ENCODE measurements around the gene TARS2. TPM values are rescaled to one million over a fixed set of nuclear protein-coding genes. Genes with fewer than 3 reads are reported as not detected.

Gene TARS2
- total RNA-seq, 4 donors from 2014 or later, result 15.0 to 26.7 (median 18.4) TPM

DNA sequence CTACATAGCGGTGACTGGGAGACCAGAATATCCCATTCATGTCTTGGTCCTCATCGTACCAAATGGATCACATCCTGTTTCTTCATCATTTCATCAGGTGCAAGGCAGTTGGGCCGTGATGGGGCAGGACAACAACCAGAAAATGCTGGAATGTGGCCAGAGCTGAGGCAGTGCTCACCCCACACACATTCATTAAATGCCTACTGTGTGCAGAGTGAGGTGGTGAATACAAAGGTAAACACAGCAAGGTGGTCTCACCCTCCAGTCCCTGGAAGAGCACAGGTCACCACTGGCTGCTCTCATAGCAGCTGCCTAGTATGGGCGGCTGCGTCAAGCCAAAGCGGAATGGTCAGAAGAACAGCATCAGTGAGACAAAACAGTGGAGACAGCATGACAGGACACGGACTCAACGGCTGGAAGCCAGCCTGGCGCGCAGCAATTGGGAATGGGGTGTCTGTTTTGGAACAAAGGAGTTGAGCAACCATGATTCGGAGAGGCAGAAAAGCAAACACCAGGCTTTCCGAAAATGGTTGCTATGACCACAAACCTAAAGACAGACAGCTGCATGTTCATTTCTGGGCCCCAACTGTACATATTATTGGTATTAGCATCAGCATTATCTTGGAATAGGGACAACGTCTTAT is 56.4 kb downstream of the TARS2 start:
- no peak overlapping the region for H3K4me3 ChIP-seq
- ATAC-seq, result peak; percentile 38 to 52

DNA sequence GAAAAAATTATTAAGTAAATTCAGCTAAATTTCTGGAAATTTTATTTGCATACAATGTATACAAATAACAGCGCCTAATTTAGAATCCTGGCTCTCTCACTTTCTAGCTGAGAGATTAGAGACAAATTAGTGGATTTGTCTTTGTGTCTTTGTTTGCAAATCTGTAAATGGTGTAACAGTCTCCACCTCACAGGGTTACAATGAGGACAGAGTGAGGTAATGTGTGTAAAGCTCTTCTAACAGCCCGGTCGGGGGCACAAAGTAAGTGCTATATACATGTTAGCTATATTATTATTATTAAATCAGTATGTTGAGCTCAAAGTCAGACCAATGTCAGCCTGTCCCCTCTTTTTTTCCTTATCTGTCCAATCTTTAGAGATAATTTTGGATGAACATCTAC is 57.0 kb downstream of the TARS2 start:
- no peak for ATAC-seq
- no peak for DNase-seq
- no peaks in the 10 kb centered on the region for H3K36me3 ChIP-seq
- peaks cover 3 to 6% of the 10 kb centered on the region in 2 donors for H3K4me1 ChIP-seq
- intact Hi-C loops (cut with DNase I; ENCODE audit: low total_unique reads) (no loop called here), in situ Hi-C loops (cut with MboI; ENCODE audit: low sequenced_read_pairs in 4 of 4) (no loop called here)
- TF ChIP-seq, protein P1, sequence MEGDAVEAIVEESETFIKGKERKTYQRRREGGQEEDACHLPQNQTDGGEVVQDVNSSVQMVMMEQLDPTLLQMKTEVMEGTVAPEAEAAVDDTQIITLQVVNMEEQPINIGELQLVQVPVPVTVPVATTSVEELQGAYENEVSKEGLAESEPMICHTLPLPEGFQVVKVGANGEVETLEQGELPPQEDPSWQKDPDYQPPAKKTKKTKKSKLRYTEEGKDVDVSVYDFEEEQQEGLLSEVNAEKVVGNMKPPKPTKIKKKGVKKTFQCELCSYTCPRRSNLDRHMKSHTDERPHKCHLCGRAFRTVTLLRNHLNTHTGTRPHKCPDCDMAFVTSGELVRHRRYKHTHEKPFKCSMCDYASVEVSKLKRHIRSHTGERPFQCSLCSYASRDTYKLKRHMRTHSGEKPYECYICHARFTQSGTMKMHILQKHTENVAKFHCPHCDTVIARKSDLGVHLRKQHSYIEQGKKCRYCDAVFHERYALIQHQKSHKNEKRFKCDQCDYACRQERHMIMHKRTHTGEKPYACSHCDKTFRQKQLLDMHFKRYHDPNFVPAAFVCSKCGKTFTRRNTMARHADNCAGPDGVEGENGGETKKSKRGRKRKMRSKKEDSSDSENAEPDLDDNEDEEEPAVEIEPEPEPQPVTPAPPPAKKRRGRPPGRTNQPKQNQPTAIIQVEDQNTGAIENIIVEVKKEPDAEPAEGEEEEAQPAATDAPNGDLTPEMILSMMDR (IDR thresholded peaks at IDR 0.05 in 4 of 5, conservative IDR thresholded peaks at IDR 0.05 in 1 of 5), result no peak
- TF ChIP-seq POLR2A (IDR thresholded peaks at IDR 0.05), result no peak
- peak overlapping the region in 1 of 4 donors; percentile 8 for H3K27ac ChIP-seq
- H3K4me3 ChIP-seq, result no peak overlapping the region
- no peaks in the 10 kb centered on the region for H3K9me3 ChIP-seq
- no peaks in the 10 kb centered on the region for H3K27me3 ChIP-seq

More for the DNA sequence above, 56.4 kb downstream of the TARS2 start:
- H3K9me3 ChIP-seq, result no peaks in the 10 kb centered on the region
- peak in 1 of 2 donors; percentile 68 for DNase-seq
- in situ Hi-C loops (cut with MboI; ENCODE audit: low sequenced_read_pairs in 4 of 4) (no loop called here), intact Hi-C loops (cut with DNase I; ENCODE audit: low total_unique reads) (no loop called here)
- TF ChIP-seq, protein P1 (IDR thresholded peaks at IDR 0.05 in 4 of 5, conservative IDR thresholded peaks at IDR 0.05 in 1 of 5), result no peak
- no peak for TF ChIP-seq POLR2A (IDR thresholded peaks at IDR 0.05)
- H3K36me3 ChIP-seq, result no peaks in the 10 kb centered on the region
- H3K4me1 ChIP-seq, result peaks cover 3 to 6% of the 10 kb centered on the region in 2 donors
- no peaks in the 10 kb centered on the region for H3K27me3 ChIP-seq
- H3K27ac ChIP-seq, result peak overlapping the region; percentile 5 to 16 (median 7)

DNA sequence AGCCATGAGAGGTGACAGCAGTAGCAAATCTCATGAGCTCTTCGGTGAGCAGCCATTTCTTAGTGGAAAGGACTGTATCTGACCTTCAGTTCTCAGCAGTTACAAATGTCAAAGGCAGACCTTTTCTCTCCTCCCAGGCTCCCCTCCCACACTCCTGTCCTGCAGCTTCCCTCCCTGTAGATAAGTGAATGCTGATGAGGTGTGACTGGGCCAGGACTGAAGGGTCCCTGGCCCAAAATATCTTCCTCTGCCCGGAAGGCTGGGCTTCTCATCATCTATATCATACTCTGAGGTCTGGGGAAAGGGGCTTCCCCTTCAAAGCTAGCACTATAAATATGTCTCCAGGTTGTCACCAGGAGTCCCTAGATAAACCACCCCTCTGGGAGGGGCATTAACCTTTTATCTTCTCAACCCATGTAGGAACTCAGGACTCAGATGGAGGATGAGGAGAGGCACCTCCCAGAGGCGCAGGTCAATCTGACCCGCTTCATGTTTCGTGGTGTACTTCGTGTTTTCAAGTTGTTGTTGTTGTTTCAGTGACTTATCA is 58.3 kb downstream of the TARS2 start:
- ATAC-seq, result no peak
- peaks cover 9 to 10% of the 10 kb centered on the region in 2 donors for H3K4me1 ChIP-seq
- in situ Hi-C loops (cut with MboI; ENCODE audit: low sequenced_read_pairs in 4 of 4), result no loop called here
- H3K4me3 ChIP-seq, result no peak overlapping the region
- no peak for TF ChIP-seq POLR2A (IDR thresholded peaks at IDR 0.05)
- TF ChIP-seq, protein P1 (IDR thresholded peaks at IDR 0.05 in 4 of 5, conservative IDR thresholded peaks at IDR 0.05 in 1 of 5), result no peak
- H3K36me3 ChIP-seq, result no peaks in the 10 kb centered on the region
- no peaks in the 10 kb centered on the region for H3K27me3 ChIP-seq
- intact Hi-C loops (cut with DNase I; ENCODE audit: low total_unique reads), result no loop called here
- H3K9me3 ChIP-seq, result no peaks in the 10 kb centered on the region
- no peak overlapping the region for H3K27ac ChIP-seq
- no peak for DNase-seq

DNA sequence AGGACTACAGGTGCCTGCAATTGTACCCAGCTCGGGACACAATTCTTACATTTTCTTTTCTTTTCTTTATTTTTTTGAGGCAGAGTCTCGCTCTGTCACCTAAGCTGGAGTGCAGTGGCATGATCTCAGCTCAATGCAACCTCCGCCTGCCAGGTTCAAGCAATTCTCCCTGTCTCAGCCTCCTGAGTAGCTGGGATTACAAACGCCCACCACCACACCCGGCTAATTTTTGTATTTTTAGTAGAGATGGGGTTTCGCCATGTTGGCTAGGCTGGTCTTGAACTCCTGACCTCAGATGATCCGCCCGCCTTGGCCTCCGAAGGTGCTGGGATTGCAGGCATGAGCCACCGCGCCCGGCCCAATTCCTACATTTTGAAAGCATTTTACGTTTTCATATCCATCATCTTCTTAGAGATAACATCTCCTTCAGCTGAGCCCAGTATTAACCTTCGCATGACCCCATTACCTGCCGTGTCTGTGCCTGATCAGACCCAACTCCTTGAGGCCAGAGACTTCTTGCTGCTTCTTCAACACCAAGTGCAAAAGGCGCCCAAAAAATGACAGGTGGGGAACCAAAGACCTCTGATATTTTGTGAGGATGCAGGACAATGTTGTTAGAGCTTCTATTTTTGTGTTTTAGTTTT is 59.2 kb downstream of the TARS2 start:
- Histone ChIP-seq H3K36me3 (no peaks in the 10 kb centered on the region), H3K9me3 (no peaks in the 10 kb centered on the region), H3K4me1 (peaks cover 9 to 13% of the 10 kb centered on the region in 2 donors), H3K27ac (no peak overlapping the region), H3K4me3 (no peak overlapping the region), H3K27me3 (no peaks in the 10 kb centered on the region)
- intact Hi-C loops (cut with DNase I; ENCODE audit: low total_unique reads) (no loop called here), in situ Hi-C loops (cut with MboI; ENCODE audit: low sequenced_read_pairs in 4 of 4) (no loop called here)
- TF ChIP-seq, protein P1 (IDR thresholded peaks at IDR 0.05 in 4 of 5, conservative IDR thresholded peaks at IDR 0.05 in 1 of 5), result no peak
- TF ChIP-seq POLR2A (IDR thresholded peaks at IDR 0.05), result no peak
- no peak for DNase-seq
- ATAC-seq, result no peak
